GM19395 (cell line): ENCODE data around the gene GDA.

Experiments
- ATAC-seq: cut with Tn5 transposase; IDR thresholded peaks from one replicate; pipeline ENCODE4 v1.9.1; 2021; ENCODE audit warnings: mild to moderate bottlenecking, moderate library complexity; ENCODE audit not compliant: unreplicated experiment

GDA gene

DNA sequence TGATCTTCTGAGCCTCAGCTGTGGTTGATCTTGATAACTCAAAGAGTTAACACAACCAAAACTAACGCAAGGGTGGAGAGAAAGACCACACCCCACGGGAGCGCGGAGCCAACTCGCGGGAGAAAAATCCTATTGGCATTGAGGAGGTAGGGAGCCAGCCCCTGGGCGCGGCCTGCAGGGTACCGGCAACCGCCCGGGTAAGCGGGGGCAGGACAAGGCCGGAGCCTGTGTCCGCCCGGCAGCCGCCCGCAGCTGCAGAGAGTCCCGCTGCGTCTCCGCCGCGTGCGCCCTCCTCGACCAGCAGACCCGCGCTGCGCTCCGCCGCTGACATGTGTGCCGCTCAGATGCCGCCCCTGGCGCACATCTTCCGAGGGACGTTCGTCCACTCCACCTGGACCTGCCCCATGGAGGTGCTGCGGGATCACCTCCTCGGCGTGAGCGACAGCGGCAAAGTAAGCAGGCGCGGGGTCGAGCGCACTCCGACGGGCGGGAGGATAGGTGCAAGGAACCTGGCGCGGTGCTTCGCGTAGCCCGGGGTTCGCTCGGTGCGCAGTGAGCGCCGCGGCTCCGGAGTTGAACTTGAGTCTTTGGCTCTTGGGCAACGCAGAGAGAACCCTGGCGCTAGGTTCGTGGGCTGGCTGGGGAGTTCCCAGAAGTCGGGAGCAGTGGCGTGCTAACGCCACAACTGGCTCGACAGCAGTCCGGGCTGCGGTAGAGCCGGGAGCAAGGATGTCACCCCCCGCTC, at the start of gene GDA:
GDA (plus strand) TSS at position 210 of the 745 bp plus-strand sequence; CDS start at position 330, 120 bp downstream.
- peak; percentile 55 for ATAC-seq

DNA sequence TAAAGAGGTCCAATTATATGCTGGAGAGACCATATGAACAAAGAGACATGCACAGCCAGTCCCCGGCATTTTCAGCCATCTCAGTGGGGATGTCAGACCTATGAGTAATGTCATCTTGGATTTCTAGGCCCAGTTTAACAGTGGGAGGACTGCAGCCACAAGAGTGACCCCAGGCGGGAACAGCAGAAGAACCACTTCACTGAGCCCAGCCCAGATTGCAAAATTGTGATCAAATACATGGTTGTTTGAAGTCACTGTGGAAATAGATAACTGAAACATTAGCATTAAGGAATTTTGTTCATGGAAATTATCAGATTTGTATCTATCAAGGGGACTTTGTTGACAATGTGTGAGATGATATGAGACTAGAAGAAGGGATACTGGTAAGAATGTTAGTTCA, 46.7 kb upstream of the GDA start:
- no peak for ATAC-seq

DNA sequence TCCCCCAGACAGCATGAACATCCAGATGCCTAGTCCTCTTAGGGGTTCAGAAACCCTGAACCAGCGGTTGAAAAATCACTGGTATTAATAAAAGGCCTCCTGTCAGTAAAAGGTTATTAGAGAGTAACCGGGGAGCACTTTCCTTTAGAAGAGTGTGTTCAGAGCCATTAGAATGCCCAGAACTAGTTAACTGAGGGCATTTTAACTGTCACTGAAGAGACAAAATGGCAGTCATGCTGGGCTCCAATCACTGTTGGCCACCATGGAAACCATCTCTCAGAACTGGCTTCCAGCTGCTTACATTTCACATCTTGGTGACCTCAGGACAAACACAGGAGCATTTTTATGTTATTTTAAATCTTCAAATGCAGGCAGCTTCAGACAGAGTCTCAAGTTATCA, 36.2 kb upstream of the GDA start:
- no peak for ATAC-seq

DNA sequence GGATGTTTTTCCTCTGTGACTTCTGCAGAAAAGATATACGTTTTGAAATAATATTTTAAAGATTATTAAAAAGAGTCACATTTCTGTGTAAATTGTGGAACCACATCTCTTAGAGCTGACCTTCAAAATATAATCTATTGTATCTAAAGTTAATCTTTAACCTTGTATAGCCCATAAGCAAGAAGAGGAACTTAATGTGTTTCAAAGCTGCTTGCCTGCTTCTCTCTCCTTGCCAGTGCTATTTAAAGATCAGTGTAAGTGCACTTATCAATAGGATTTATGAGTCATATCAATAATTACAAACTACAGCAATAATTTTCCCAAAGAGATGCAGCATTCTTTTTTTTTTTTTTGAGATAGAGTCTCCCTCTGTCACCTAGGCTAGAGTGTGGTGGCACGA, 29.4 kb upstream of the GDA start:
- ATAC-seq = no peak

DNA sequence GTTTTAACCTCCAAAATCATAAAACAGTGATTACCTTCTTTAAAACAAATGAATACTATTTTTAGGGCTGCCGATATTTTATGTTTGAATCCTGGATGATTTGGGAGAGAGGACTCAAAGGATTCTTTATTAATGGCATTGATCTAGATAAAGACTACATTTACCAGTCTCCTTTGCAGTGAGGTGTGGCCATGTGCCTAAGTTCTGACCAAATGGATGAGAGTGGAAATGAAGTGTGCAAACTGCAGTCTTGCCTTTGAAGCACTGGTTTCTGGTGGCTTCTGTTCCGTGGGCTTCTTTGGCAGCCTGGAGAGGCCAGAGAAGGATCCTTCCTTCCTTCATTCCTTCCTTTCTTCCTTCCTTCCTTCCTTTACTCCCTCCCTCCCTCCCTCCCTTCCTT, 24.3 kb upstream of the GDA start:
- ATAC-seq = no peak

DNA sequence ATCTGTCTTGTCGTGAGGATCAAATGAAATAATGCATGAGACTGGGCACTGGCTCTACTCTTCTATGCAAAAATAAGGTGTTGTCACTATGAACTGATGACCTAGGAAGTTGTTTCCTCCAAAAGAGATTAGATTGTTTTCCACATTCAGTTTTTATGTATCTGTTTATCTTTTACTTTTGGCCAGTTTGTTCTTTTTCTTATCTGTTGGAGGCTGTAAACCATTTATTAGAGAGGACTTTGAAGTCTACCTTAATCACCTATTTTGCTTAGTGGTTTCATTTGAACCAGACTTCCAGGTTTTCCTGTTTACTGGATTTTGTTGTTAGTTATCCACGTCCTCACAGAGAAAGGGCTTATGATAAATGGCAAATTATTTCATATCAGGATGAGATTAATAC, 21.5 kb upstream of the GDA start:
- no peak for ATAC-seq

DNA sequence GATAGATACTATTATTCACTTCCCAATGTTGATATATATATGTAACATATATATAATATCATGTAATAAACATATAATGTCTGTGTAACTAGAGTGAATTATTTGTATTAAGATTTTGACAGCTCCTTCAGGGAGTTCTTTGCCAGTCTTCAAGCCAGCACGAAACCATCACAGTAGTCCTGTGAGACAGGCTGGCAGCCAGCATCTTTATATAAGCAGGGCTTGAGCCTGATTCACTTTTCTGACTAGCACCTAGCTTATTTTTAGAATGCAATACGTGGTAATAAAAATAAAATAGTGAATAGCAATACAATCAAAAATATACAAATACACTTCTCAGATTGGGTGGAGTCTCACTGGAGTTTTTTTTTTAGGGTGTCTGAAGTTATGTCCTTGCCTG, 20.7 kb upstream of the GDA start:
- no peak for ATAC-seq

DNA sequence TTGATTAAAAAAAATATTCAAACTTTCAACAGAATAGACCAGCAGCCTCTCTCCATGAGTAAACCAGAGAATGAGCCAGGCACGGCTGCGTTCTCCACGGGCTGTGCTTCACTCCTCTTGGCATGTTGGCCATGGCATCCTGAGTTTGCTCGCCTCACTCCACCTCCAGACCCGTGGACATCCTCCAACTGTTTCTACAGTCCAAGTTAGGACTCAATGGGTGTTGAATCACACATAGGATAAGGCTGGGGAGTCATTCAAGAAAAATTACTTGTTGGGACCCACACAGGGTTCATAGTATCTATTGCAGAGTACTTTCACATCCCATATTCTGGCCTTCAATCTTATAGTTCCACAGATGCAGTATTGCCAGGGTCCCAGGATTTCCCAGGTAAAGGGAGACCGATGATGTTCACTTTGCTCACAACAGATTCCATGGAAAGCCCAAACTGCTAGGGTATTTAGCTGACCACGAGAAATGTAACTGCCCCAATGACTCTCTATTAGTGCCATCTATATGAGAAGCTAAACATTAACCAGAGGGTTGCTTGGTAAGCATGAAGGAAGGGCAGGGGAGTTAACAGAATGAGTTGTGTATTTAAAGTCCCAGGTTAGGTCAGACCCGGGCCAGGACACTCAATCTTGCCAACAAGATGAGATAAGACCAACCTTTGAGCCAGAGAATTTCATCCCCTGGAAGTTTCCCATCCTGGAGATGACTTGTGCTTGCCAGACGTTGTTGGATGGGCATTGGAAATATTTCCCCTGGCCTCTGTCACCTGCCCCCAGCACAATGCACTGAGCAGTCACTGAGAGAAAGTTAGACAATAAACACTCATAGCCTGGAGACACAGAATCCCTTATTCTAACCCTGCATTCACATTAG, 19.7 kb upstream of the GDA start:
- no peak for ATAC-seq

DNA sequence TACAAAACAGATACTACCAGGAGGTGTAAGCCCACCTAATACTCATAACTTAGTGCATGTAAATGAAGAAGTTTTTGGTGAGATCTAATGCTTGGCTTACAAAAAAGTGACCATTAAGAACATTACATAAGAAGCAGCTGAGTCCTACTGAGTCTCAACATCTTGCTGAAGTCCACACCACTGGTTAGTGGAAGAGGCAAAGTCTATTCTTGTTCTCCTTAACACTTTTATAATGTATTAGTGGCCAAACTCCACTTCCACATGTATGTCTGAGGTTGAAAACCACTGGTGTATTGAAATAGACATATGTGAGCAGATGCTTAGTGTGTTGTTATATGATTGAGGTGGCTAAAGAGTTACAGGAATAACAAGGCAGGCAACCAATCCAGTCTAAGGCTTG, 18.9 kb upstream of the GDA start:
- ATAC-seq = no peak

DNA sequence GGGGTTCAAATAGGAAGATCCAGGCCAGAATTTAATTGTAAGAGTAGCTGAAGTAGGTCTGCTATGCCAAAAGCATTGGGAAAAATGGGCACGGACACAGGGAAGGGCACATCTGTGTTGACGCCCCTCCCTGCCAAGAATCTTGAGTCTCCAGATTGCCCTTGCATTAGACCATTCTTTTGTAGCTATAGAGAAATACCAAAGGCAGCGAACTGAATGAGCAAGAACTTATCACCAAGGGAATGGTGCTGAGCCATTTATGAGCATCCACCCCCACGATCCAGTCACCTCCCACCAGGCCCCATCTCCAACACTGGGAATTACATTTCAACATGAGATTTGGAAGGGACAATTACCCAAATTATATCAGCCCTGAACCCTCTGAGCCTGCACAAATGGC, 18.0 kb upstream of the GDA start:
- no peak for ATAC-seq

DNA sequence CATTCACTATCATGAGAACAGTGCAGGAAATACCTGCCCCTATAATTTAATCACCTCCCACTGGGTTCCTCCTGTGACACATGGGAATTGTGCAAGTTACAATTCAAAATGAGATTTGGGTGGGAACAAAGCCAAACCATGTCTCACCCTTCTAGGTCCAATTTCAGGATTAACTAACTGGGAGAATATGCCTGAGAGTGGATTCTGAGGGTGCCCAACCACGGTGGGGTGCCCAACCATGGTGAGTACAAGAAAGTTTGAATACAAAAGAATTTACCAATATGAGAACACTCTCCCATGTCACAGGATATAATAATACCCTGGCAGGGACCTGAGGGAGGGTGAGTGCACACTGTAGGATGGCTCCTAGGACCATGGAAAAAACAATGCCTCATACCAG, 17.2 kb upstream of the GDA start:
- no peak for ATAC-seq

DNA sequence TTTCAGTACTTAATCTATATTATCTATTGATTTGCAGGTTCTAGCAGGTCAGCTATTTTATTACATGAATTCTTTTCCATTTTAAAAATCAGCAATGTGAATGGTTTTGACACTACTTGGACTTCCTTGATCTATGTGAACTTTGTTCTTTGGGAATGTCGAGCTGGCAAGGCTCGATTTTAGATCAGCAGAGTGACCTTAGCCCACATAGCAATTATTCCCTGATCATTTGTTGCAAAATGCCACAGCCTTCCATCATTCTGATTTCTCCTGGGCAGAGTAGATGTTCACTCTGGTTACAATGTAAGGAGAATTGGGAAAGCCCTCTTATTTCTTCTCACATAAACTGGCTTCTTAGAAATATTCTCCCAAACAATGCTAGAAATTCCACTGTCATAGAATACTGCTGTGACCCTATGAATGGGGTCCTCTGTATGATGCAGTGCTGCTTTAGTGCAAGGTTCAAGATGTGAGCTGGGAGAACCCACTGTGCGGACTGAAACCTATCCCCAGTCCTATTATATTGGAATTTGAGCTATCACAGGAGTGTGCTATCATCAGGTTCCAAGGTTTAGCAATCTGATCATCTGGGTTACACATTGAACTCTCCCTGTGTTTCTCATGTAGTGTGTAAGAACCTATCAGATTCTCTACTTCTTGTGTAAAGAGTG, 15.7 kb upstream of the GDA start:
- ATAC-seq = no peak

DNA sequence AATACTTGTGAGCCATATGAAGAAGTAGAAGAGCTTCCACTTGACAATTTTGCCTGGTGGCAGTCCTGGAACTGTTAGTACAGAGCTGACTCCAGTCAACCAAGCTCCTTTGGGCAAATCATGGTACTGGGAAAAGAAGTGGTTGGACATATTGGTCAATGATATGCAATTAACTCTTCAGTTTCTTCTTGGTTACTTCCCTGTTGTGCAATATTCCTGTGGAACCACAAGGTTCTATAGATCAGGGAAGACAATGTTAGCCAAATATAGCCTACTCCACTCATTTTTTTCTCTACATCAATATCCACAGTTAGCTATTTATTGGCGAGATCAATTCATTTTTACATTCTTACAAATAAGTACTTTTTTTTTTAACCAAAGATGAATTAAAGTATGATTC, 14.4 kb upstream of the GDA start:
- no peak for ATAC-seq

DNA sequence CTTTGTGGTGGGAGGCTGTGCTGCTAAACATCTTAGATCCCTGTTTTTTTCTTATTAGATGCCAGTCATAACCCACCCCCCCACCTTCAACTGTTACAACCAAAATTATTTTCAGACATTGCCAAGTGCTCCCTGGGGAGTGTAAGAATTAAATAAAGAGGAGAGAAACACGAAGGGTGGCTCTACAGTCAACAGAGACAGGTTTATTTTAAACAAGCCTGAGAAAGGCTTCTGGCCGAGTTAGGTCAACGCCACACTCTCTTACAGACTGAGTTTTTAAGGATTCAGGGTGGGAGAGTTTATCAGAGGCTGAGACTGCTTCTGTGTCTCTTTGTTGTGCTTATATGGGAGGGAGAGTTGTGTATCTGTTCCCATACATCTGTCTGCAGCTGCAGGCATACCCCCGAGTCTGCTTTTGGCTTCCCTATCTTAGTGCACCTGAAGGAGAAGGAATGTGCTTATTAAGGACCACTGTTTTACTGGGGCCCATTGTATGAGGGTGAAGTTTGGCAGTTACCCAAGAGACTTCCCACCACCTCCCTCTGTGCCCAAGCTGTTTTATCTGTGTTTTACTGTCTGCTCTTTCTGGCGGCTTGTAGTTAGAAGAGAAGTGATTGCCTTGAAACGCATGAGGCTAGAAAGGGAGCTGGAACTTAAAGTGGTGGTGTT, 11.4 kb upstream of the GDA start:
- no peak for ATAC-seq

DNA sequence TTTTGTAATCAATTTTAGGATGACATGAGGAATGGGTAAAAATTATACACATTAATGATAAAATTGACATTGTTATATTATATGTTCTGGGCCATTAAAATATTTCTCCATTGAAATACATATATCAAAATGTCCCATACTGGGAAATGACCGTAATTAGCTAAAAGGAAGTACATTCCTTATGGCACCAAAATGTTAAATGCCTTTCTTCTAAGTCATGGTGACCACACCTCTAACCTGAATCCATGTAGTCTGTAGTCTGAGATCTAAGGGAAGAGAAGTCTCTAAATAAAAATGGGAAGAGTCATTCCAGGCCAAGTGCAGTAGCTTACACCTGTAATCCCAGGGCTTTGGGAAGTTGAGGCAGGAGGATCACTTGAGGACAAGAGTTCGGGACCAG, 10.0 kb upstream of the GDA start:
- no peak for ATAC-seq

DNA sequence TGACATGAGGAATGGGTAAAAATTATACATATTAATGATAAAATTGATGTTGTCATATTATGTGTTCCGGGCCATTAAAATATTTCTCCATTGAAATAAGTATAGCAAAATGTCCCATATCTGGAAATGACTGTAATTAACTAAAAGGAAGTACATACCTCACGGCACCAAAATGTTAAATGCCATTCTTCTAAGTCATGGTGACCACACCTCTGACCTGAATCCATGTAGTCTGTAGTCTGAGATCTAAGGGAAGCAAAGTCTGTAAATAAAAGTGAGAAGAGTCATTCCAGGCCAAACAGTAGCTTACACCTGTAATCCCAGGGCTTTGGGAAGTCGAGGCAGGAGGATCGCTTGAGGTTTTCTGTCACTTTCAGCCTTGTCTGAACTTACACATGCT, 8.7 kb upstream of the GDA start:
- ATAC-seq = no peak

DNA sequence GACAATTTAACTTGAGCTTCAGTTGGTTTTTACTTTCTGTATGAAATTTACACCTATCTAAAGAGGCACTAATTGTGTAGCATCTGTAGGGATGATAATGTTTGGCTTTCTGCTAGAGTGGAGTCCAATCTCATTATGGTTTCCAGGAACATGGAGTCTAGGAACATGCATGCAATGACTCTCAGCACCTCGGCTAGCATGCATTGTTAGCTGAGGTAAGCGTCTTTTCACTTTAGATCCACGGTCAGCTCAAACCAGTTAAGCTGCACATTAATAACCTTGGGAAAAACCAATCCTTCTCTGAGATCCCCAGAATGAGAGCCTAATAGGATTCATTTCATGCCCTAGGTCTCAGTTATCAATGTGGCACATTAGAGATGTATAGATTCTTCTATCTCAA, 7.8 kb upstream of the GDA start:
- ATAC-seq = no peak

DNA sequence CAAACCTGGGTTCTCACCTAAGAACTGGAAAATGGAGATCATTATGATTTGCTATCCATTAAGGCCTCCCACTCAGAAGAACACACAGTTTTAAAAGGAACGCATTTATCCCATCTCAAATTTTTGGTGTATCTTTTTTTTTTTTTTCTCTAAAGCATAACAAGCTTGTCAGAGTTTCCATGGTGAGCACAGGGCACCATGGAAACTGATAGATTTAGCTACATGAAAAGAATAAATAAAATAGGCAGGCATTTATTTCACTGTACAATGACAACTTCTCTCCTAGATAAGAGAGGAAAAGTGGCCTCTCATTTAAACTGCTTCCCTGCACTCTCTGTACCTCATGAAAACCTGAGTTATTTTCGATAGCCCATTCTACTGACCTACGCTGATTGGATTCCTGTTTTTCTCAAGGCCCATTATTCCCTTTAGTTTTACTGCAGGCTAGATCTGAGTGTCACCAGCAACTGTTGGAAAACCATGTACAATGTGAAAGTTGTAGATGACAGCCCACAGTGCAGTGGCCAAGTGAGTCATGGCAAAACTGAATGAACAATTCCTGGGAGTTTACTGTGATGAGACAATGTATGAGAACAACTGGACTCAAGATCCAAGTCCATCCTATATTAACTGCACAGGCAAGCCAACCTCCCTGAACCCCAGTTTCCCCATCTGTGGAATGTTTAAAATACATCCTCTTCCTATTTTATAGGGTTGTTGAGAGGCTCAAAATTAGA, 4.3 kb upstream of the GDA start:
- no peak for ATAC-seq

DNA sequence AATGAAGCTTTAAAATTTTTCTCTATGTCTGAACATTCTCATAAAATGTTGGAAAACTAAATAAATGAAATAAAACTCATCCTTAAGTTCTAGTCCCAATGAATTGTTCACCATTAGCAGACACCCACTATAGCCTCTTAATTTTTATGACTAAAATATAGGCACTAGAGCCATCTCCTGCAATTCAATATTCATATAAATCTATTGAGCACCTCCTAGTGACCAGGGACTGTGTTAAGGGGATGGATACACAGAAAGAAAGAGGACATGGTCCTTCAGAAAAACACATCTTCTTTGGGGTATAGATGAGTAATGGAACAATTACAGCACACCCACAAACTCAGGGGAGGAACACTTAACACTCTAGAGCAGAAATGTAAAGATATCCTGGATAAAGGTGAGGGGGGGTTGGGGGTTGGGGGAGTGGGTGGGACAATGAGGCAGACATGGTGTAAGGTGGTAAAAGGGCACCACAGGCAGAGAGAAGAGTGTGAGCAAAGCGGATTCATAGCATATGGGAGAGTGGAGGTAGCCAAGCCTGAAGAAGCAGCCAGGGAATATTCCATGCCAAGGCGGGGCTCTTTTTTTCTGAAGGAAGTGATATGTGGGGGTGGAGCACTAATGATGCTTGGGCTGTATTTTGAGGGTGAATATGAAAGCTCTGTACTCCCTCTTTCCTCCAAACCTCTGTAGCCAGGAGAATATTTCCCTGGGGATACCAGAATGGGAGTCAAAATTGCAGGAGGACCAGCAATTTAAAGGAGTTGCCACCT, 3.3 kb upstream of the GDA start:
- ATAC-seq = no peak

DNA sequence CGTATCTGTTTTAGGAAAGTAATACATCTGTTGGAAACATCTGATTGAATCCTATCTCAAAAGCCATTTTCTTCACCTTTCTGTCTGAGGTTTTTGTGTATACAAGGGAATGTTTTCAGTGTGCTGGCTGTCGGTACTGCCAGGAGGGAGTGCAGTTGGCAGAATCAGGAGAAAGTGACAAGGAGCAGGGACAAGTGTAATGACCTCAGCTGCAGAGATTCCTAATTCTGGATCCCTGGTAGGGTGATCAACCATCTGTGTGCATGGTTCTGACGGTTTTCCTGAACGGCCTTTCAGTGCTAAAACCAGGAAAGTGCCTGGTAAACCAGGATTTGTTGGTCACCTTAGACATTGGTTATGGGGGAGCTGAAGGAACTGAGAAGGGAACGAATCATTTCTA, 1.6 kb upstream of the GDA start:
- ATAC-seq = no peak
